Stimulated activated CD8-positive, alpha-beta memory T cell treated with anti-CD3 and anti-CD28 coated beads, Interleukin-4, amount 100 ng/mL, for 1 hour (primary cell): ENCODE measurements around the gene TMEM179B.
A peak's percentile ranks its signal among the peaks of the same experiment; 100 is the strongest.
"Not testable (repeated sequence)": the region's sequence is repeated elsewhere in the genome, so short reads cannot be mapped to it uniquely, and the experiment has no call there.

ENCODE experiments used
- DNase-seq, 2 donors: peaks; one replicate each; pipeline ENCODE4 v3.0.0-alpha.2; 2020; ENCODE audit warnings: low read depth in 2 of 2, low spot score in 1 of 2

TMEM179B gene, protein sequence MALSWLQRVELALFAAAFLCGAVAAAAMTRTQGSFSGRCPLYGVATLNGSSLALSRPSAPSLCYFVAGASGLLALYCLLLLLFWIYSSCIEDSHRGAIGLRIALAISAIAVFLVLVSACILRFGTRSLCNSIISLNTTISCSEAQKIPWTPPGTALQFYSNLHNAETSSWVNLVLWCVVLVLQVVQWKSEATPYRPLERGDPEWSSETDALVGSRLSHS

DNA sequence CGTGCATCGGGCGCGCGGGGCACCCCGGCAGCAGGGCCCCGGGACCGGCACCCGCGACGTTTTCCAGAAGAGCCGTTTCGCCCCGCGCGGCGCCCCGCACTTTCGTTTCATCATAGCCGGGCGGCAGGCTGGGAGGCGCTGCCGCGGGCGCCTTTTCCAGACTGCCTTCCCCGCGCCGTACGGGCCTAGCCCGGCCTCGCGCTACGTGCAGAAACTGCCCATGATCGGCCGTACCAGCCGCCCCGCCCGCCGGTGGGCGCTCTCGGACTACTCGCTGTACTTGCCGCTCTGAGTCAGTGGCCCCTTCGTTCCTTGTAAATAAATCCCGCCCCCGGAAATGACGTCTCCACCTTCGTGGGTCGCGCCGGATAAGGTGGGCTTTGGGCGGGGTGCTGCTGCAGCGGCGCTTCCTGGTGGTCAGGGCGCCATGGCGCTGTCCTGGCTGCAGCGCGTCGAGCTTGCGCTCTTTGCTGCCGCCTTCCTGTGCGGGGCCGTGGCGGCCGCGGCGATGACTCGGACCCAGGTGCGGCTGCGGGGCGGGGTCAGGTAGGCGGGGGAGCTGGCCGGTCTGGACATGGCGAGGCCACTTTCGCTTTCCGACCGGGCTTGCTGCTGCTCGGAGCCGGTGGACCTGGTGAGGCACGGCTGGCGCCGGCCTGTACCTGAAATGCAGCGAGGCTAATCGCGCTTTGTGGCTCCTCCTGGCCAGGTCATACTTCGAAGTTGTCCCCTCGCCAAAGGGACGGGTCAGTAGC lies at the start of gene TMEM179B:
TMEM179B (plus strand) TSS at position 398 of the 755 bp plus-strand sequence; CDS start at position 428, 30 bp downstream.
- peak; percentile 98 to 100 for DNase-seq

DNA sequence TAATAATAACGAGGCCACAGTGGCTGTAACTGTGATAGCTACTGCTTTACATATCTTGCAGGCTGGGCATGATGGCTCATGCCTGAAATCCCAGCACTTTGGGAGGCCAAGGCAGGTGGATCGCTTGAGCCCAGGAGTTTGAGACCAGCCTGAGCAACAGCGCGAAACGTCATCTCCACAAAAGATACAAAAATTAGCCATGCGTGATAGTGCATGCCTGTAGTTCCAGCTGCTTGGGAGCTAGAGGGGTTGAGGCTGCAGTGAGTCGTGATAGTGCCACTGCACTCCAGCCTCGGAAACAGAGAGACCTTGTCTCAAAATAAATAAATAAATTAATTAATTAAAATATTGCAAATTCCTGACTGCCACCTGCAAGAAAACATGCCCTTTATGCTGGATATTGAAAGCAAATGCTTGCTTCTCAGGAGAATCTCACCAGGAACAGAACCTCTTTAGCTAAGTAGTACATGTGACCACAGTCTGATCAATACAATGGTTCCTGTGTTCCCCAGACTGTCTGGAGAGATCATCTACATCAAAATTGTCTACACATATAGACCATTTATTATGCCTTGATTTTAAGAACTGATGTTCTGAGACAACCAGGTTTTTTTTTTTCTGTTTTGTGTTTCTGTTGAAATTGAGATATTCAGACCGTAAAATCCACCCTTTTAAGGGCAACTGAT lies 39.6 kb upstream of the TMEM179B start:
- no peak for DNase-seq

DNA sequence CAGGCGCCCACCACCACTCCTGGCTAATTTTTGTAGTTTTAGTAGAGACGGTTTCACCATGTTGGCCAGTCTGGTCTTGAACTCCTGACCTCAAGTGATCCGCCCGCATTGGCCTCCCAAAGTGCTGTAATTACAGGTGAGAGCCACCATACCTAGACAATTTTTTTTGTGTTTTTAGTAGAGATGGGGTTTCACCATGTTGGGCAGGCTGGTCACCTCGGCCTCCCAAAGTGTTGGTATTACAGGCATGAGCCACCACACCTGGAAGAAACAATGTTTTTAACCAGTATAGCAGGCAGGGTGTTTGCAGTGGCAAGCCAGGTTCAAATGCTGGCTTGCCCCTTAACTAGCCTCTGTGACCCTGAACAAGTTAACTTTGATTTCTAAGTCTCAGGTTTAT lies 37.3 kb upstream of the TMEM179B start:
- not testable (repeated sequence) for DNase-seq

DNA sequence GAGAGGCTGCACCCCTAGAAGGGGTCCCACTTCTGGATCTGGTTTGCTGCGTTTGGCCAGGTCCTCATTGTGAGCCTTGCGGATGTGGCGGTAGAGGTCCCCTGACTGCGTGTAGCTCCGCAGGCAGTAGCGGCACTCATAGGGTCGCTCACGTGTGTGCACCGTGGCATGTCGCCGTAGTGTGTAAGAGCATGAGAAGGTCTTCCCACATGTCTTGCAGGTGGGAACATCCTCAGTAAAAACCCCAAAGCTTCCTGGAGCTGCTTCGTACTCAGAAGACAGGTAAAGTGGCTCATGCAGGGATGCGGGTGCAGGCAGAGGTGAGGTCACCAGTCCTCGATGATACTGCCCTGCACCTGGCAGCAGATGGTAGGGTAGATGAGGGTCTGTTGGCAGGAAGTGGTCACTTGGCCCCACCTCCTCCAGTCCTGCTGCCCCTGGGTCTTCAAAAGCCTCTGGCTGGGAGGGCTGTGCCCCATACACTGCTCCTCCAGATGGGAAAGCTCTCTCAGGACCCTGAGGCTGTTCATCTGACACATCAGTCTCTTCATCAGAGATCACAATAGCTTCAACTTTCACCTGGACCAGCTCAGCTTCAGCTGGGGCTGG lies 34.9 kb upstream of the TMEM179B start:
- DNase-seq = no peak

DNA sequence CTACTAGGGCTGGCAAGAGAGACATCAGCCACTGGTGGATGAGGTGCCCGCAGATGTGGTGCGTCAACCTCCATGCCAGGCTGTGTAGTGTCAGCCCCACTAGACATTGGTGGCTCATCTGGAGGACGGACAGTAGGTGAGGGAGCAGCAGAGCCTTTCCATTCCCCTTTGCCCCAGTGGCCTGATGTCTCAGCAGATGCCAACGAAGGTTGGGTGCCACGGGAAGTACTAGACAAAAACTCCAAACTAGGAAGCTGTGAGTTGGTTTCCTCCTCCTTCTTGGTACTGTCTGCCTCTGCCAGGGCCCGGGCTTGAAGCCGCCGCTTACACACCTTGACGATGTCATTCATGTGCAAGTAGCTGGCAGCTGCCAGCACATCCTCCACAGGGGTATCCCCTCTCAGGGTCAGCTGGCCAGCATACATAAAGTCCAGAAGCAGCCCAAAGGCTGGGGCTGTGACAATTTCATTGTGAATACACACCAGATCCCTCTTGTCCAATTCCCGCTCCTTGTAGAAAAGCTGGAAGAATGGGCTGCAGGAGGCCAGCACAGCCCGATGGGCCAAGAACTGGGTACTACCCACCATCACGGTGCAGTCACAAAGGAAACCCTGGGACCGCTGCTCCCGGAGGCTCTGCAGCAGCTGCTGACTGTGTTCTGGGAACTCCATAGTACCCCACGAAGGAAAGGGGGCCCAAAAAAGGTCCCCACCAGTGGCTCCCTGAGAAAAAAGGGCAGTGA lies 34.0 kb upstream of the TMEM179B start:
- DNase-seq = no peak

DNA sequence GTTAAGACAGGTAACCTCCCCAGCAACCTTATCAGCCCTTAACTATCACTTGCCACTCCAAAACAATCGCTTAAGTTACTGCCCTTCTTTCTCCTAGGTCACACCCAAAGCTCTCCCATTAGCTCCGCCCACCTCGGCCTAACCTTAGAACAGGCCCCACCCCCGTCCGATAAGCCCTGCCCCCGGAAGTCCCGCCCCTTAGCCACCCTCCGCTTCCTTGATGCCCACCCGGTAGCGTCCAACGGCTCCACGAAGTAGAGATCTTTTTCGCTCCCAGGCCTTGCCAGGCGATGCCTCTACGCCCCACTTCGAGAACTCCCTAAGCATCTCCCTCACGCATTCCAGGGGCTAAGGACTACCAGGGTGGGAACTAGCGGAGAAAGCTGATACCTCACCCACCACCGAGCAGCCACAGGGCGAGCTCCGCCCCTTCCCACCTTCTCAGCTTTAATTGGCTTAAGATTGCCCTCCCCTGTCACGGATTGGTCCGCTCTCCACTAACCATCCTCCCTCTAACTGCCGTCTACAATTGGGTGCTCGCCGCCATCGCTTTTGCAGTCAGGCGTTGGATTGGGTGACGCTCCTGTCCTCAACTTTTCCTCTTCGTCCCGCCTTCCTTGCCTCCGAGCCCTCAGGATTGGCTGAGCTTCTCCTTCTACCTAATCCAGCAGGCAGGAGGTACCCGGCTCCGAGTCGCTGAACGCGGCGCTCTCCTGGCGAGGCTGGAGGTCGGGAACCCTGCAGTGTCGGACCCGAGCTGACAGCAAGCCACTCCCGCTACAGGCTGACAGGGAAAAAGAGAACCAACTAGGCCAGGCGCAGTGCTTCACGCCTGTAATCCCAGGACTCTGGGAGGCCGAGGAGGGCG lies 33.2 kb upstream of the TMEM179B start, which contains the start of gene ZBTB3:
ZBTB3 (minus strand) TSS at position 425 of the 868 bp plus-strand sequence. CDS start 496 bp downstream, outside the sequence.
- DNase-seq = peak; percentile 93 to 97

DNA sequence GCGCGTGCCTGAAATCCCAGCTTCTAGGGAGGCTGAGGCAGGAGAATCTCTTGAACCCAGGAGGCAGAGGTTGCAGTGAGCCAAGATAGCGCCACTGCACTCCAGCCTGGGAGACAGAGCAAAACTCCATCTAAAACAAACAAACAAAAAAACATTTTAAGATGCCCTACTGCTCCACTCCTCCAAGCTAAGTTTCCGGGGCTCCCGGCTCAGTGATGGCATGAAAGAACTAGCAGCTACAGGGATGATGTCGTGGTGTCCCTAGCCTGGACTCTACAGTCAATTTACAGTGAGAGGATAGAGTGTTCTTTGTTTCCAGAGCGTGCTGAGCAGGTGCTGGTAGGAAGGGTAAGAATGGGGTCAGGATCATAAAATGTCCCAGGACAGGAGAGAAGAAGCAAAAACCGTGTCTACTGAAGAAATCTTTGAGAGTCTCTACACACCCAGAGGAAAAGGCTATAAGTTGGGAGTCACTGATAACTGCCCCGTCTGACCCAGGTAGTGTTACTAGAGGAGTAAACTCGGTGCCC lies 32.1 kb upstream of the TMEM179B start:
- DNase-seq = no peak

DNA sequence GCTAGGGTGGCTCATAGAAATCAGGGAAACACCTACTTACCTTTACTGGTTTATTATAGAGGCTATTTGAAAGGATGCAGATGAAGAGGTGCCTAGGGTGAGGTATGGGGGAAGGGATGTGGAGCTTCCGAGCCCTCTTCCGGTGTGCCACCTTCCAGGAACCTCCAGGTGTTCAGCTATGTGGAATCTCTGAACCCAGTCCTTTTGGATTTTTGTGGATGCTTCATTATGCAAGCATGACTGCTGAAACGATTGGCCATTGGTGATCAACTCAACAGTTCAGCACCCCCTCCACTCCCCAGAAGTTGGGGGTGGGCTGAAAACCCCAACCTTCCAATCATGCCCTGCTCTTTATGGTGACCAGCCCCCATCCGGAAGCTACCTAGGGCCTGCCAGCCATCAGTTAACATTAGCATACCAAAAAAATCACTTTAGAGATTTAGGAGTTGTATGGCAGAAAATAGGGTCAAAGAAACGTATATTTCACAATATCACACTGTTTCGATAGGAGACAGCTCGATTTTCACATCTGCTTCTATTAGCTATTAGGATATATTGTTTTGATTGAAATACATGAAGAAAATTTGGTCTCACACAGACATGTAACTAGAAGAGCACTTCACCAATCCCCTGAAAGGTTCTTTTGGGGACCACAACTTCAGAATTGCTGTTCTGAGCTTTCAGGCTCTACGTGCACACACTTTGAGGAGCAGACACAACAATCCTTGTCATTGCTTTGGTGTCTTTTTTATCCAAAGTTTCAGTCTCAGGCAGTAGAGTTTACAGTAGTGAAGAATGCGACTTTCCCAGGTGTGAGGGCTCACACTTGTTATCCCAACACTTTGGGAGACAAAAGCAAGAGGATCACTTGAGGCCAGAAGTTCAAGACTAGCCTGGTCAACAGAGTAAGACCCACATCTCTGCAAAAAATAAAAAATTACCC lies 29.1 kb upstream of the TMEM179B start:
- no peak for DNase-seq

DNA sequence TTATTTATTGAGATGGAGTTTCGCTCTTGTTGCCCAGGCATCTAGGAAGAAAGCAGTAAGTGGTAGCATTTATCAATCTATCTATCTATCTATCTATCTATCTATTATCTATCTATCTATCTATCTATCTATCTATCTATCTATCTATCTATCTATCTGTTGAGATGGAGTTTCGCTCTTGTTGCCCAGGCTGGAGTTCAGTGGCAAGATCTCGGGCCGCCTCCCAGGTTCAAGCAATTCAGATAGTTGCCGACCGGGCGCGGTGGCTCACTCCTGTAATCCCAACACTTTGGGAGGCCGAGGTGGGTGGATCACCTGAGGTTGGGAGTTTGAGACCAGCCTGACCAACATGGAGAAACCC lies 26.4 kb upstream of the TMEM179B start:
- not testable (repeated sequence) for DNase-seq

DNA sequence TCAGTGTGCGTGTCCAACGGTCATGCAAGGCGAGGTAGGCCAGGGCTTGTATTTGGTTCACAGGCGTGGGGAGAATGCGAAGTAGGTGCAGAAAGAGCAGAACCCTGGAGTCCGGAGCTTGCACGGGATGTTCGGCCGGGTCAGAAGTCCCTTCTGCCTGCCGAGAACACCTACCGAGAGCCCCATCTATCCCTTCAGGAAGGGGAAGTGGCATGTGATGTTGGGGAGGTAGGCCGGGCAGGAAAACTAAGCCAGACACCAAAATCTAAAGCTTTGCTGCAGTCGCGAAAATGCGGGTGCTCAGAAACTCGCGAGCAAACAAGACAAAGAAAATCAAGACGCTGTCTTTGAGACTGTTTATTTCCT lies 16.4 kb upstream of the TMEM179B start:
- no peak for DNase-seq

DNA sequence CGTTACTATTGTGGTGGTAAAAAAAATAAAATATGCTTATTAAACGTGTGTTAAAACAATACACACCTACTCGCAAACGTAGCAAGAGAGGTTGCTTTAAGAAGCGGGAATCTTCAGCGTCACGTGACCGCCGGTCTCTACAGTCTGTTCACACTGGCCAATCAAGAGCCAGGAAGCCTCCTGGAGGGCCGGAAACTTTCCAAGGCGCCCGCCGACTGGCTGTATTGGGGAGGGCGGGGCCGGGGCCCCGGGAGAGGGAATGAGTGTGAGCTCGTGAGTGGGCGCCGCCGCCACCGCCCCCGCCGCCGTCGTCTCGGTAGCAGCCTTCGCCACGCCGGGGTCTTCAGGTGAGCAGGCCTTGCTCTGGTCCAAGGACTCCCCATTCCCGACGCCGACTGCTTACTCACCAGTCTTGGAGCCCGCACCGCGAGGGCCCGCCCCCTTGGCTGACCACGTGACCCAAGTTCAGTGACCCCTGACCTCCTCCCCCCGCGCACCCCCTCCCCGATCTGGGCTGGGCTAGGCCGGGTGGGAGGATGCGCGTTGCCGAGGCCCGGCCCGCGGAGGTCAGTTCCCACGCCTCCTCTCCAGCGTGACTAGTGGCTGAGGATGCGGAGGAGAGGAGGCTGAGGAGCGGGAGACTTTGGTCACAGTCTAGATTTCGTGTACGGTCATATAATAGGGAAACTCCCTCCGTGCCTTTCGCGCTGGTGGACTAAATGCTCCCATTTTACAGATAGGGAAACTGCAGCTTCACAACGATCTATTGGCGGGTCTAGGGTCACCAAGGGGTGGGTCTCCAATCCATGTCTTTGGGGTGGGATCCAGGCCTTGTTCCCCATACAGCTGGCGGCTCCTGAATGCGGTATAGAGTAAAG lies 15.8 kb upstream of the TMEM179B start, which contains the start of gene TAF6L:
TAF6L (plus strand) TSS at position 253 of the 878 bp plus-strand sequence. CDS start 4,388 bp downstream, outside the sequence.
- peak; percentile 77 to 81 for DNase-seq

DNA sequence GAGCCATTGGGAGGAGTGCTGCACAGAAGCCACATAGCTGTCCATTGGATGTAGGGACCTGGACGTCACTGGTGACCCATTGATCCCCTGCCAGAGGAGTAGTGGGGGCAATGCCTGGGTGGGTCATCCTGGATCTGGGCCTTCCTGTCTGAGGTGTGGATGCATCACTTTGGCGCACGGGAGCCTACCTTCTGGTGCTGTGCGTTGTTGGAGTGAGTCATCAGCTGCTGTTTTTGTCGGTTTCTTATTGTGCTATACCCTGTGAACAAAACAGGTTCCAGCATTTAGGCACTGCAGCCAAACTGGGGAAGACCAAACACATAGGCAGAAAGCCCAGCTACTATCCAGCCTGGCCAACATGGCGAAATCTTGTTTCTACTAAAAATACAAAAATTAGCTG lies 12.8 kb upstream of the TMEM179B start:
- no peak for DNase-seq

DNA sequence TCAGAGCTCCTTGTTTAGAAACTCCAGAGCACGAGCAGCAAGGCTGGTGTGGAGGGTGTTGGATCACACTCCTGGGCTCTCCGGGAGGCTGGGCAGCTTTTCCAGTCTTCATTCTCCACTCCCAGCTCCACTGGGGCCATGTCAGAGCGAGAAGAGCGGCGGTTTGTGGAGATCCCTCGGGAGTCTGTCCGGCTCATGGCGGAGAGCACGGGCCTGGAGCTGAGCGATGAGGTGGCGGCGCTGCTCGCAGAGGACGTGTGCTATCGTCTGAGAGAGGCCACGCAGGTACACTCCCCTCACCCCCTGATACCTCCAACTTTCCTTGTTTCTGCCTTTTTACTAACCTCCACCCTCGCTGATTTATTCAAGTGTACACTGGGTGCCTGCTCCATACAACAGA lies 11.6 kb upstream of the TMEM179B start:
- DNase-seq = no peak

DNA sequence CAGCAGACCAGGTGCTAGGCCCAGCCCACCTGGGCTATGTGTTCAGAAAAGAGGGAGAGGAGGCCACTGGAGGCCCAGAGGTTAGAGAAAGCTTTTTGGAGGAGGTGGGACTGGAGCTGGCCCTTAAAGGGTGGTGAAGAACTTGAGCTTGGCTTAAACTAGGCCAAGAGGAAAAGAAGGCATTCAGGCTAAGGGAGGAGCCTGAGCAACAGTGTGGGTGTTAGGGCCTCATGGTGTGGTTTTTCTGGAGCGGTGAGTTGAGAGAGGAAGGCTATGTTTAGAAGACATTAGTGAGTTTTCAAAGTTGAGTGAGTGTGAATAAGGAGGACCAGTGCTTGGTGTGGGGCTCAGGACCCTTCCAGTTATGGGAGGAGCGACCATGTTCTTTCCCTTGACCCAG lies 9.8 kb upstream of the TMEM179B start:
- DNase-seq = no peak

DNA sequence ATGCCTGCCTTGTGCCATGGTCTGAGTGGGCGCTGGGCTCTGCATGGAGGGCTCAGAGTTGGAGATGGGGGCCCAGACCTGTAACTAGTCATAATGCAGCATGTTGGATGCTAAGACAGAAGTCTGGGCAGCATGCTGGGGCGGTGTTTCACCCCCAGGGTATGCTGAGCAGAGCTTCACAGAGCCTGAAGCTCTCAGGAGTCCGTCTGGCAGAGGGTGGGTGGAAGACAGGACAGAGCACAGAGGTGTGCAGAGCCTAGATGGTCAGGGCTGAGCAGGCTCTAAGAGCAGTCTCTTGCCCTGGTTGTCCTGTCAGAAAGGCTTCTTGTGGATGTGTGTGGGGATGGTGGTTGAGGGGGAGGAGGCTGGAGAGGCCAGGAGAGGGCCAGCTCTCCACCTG lies 8.8 kb upstream of the TMEM179B start:
- DNase-seq = no peak

DNA sequence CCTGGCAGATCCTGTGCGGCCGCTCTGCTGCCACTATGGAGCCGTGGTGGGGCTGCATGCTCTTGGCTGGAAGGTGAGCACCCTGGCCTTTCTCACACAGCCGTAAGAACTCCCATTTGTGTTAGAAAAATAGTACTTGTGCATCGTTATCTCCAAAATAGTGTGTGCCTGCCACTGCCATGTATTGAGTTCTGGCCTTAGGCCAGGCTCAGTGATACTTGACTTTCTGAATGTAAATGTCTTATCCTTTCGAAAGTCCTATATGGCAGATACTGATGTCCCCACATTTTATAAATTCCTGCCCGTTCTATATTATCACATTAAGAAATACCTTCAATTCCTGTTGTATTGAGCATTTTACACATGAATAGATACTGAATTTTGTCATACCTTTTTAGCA lies 4.4 kb upstream of the TMEM179B start:
- DNase-seq = no peak

DNA sequence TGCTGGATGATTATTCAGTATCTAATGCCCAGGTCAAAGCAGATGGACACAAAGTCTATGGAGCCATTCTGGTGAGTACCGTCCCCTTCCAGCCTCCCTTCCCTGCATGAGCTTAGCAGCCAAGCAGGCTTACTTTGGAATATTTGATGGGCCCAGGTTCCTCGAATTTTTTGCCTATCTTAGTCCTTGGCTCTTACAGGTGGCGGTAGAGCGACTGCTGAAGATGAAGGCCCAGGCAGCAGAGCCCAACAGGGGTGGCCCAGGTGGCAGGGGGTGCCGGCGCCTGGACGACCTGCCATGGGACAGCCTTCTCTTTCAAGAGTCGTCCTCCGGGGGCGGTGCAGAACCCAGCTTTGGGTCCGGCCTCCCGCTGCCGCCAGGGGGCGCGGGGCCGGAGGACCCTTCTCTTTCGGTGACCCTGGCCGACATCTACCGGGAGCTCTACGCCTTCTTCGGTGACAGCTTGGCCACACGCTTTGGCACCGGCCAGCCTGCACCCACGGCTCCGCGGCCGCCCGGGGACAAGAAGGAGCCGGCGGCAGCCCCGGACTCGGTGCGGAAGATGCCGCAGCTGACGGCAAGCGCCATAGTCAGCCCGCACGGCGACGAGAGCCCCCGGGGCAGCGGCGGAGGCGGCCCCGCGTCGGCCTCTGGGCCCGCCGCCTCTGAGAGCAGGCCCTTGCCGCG lies 741 bp upstream of the TMEM179B start:
- DNase-seq = peak; percentile 67 to 72
